DOHH2 (cell line): ENCODE results near the gene KISS1R.

Experiments
- H3F3A ChIP-seq: fragments of 200-600 bp; sonication (generic), shearing (Covaris generic); 2 replicates; pipeline ENCODE4 v1.6.0; 2016; ENCODE audit warnings: antibody characterized with exemption, mild to moderate bottlenecking; ENCODE audit not compliant: control insufficient read depth, insufficient read depth
- H3K27ac ChIP-seq: fragments of 200-600 bp; sonication (generic); 2 replicates; pipeline ENCODE4 v1.5.1; 2014; ENCODE audit warnings: low read depth, mild to moderate bottlenecking, low read length, moderate library complexity
- H3K27me3 ChIP-seq: fragments of 200-600 bp; sonication (generic); 2 replicates; pipeline ENCODE4 v1.6.1; 2014; ENCODE audit warnings: mild to moderate bottlenecking, low read length, mixed read lengths; ENCODE audit not compliant: control insufficient read depth
- H3K36me3 ChIP-seq: fragments of 200-600 bp; sonication (generic); 2 replicates; pipeline ENCODE4 v1.6.1; 2014; ENCODE audit warnings: mild to moderate bottlenecking, low read length, moderate library complexity, mixed read lengths; ENCODE audit not compliant: control insufficient read depth
- H3K4me1 ChIP-seq: fragments of 200-600 bp; sonication (generic); 2 replicates; pipeline ENCODE4 v1.6.1; 2014; ENCODE audit warnings: mild to moderate bottlenecking, low read length, mixed read lengths; ENCODE audit not compliant: control insufficient read depth
- H3K4me2 ChIP-seq: fragments of 200-600 bp; sonication (generic); 2 replicates; pipeline ENCODE4 v1.6.0; 2014; ENCODE audit warnings: mild to moderate bottlenecking, low read length, moderate library complexity
- H3K4me3 ChIP-seq: fragments of 200-600 bp; sonication (generic); 2 replicates; pipeline ENCODE4 v1.5.1; 2014; ENCODE audit warnings: mild to moderate bottlenecking, low read length, mixed read lengths
- H3K79me2 ChIP-seq: fragments of 200-600 bp; sonication (generic); 2 replicates; pipeline ENCODE4 v1.6.1; 2014; ENCODE audit warnings: mild to moderate bottlenecking, low read length, mixed read lengths; ENCODE audit not compliant: control insufficient read depth
- H3K9me2 ChIP-seq: fragments of 200-600 bp; sonication (generic); replicated peaks from 2 replicates; pipeline ENCODE4 v1.6.1; 2014; ENCODE audit warnings: mild to moderate bottlenecking, low read length, mixed read lengths; ENCODE audit not compliant: control insufficient read depth
- H3K9me3 ChIP-seq: fragments of 200-600 bp; sonication (generic); 2 replicates; pipeline ENCODE4 v1.6.1; 2014; ENCODE audit warnings: antibody characterized with exemption, low read length, mixed read lengths; ENCODE audit not compliant: control insufficient read depth, insufficient read depth
- H4K20me1 ChIP-seq: fragments of 200-600 bp; sonication (generic); 2 replicates; pipeline ENCODE4 v1.6.0; 2014; ENCODE audit warnings: low read depth, mild to moderate bottlenecking, antibody characterized with exemption, low read length, moderate library complexity; ENCODE audit not compliant: control insufficient read depth, insufficient read depth
- CTCF ChIP-seq: fragments of 200-600 bp; sonication (generic); IDR thresholded peaks from one replicate; pipeline ENCODE4 v1.5.1; 2014; ENCODE audit warnings: antibody characterized with exemption, mild to moderate bottlenecking, low read depth, low read length; ENCODE audit not compliant: poor library complexity, severe bottlenecking
- EZH2phosphoT487 ChIP-seq: fragments of 200-600 bp; sonication (generic); IDR thresholded peaks from 2 replicates; pipeline ENCODE4 v1.6.1; 2017; ENCODE audit warnings: borderline replicate concordance, mild to moderate bottlenecking, antibody characterized with exemption, low read length, moderate library complexity, mixed read lengths

KISS1R gene

GRCh38 chr19:919199-920050, 2.3 kb downstream of the KISS1R start:
- Histone ChIP-seq H3K36me3 (no peaks in the 10 kb centered on the region), H3F3A (peaks cover 3% of the 10 kb centered on the region; the same call in 1 of the 2 replicates), H3K27me3 (peaks cover 69% of the 10 kb centered on the region), H3K9me2 (no peaks in the 10 kb centered on the region), H3K9me3 (no peaks in the 10 kb centered on the region), H3K4me3 (peak overlapping the region; percentile 30), H3K27ac (no peak overlapping the region), H3K79me2 (no peaks in the 10 kb centered on the region), H4K20me1 (no peaks in the 10 kb centered on the region), H3K4me2 (peak overlapping the region; percentile 51), H3K4me1 (peaks cover 35% of the 10 kb centered on the region)
- TF ChIP-seq CTCF (no peak), EZH2phosphoT487 (peak; percentile 62; the same call in 1 of the 2 replicates)

GRCh38 chr19:920051-920864, 3.1 kb downstream of the KISS1R start:
- Histone ChIP-seq H3K36me3 (no peaks in the 10 kb centered on the region), H3K9me3 (no peaks in the 10 kb centered on the region), H3K27ac (no peak overlapping the region), H4K20me1 (no peaks in the 10 kb centered on the region), H3K9me2 (no peaks in the 10 kb centered on the region), H3K4me2 (peak overlapping the region; percentile 51), H3K79me2 (no peaks in the 10 kb centered on the region), H3K27me3 (peaks cover 75% of the 10 kb centered on the region), H3K4me3 (peak overlapping the region; percentile 30), H3K4me1 (peaks cover 43% of the 10 kb centered on the region), H3F3A (peaks cover 3% of the 10 kb centered on the region; the same call in 1 of the 2 replicates)
- no peak for TF ChIP-seq CTCF
- TF ChIP-seq EZH2phosphoT487 = no peak

GRCh38 chr19:924553-925086, 7.5 kb downstream of the KISS1R start:
- H3K27me3 ChIP-seq = peaks cover 53% of the 10 kb centered on the region
- H3K36me3 ChIP-seq = no peaks in the 10 kb centered on the region
- H3F3A ChIP-seq = peaks cover under 1% of the 10 kb centered on the region; the same call in 1 of the 2 replicates
- no peaks in the 10 kb centered on the region for H3K9me3 ChIP-seq
- no peaks in the 10 kb centered on the region for H3K9me2 ChIP-seq
- H3K4me2 ChIP-seq = peak overlapping the region; percentile 87
- peaks cover 8% of the 10 kb centered on the region; the same call in 1 of the 2 replicates for H4K20me1 ChIP-seq
- peaks cover 37% of the 10 kb centered on the region for H3K4me1 ChIP-seq
- TF ChIP-seq EZH2phosphoT487 = no peak
- no peak for TF ChIP-seq CTCF
- H3K27ac ChIP-seq = no peak overlapping the region
- H3K4me3 ChIP-seq = peak overlapping the region; percentile 76
- H3K79me2 ChIP-seq = no peaks in the 10 kb centered on the region
